GM18909 (cell line): Measurements from ENCODE around the gene MYO16.

Experiments
- ATAC-seq: cut with Tn5 transposase; IDR thresholded peaks from one replicate; pipeline ENCODE4 v1.9.1; 2021; ENCODE audit warnings: mild to moderate bottlenecking; ENCODE audit not compliant: unreplicated experiment, poor library complexity

Gene MYO16

GRCh38 chr13:109251956-109252355 lies 622.5 kb downstream of the MYO16 start:
- ATAC-seq = no peak

- no peak for ATAC-seq
Measured at GRCh38 chr13:109253316-109253715, 623.9 kb downstream of the MYO16 start.

- ATAC-seq = no peak
Measured at GRCh38 chr13:109254274-109254673, 624.9 kb downstream of the MYO16 start.

- no peak for ATAC-seq
Measured at GRCh38 chr13:109255141-109255856, 625.9 kb downstream of the MYO16 start.

- no peak for ATAC-seq
Measured at GRCh38 chr13:109256866-109257760, 627.7 kb downstream of the MYO16 start.
